ENCODE data around the gene PRRX2.

Gene PRRX2

GRCh38 chr9:129685220-129685932, 19.9 kb downstream of the PRRX2 start:
- in situ Hi-C loops (cut with HindIII; ENCODE audit: low pct_ligation_motif_present, low sequenced_read_pairs) = no loop called here
- no peak overlapping the region for H3K27ac ChIP-seq
- H3K36me3 ChIP-seq (replicated peaks) = no peaks in the 10 kb centered on the region
- H3K4me3 ChIP-seq (ENCODE audit: low read depth, low read length) = no peak overlapping the region
- no peak for TF ChIP-seq CTCF (IDR thresholded peaks at IDR 0.05; ENCODE audit: low read depth, low read length, missing control alignments)
- no peaks in the 10 kb centered on the region for H3K27me3 ChIP-seq (replicated peaks)
- no peak for DNase-seq

GRCh38 chr9:129685933-129686259, 20.4 kb downstream of the PRRX2 start:
- DNase-seq = no peak
- in situ Hi-C loops (cut with HindIII; ENCODE audit: low pct_ligation_motif_present, low sequenced_read_pairs) = no loop called here
- no peaks in the 10 kb centered on the region for H3K27me3 ChIP-seq (replicated peaks)

GRCh38 chr9:129686736-129687135, 21.3 kb downstream of the PRRX2 start:
- Histone ChIP-seq H3K27me3 (replicated peaks) (no peaks in the 10 kb centered on the region), H3K4me3 (ENCODE audit: low read depth, low read length) (no peak overlapping the region), H3K27ac (no peak overlapping the region), H3K36me3 (replicated peaks) (no peaks in the 10 kb centered on the region)
- TF ChIP-seq CTCF (IDR thresholded peaks at IDR 0.05; ENCODE audit: low read depth, low read length, missing control alignments) = no peak
- in situ Hi-C loops (cut with HindIII; ENCODE audit: low pct_ligation_motif_present, low sequenced_read_pairs) = no loop called here
- DNase-seq = no peak

More at GRCh38 chr9:129685933-129686259, 20.4 kb downstream of the PRRX2 start:
- Histone ChIP-seq H3K36me3 (replicated peaks) (no peaks in the 10 kb centered on the region), H3K4me3 (ENCODE audit: low read depth, low read length) (no peak overlapping the region), H3K27ac (no peak overlapping the region)
- no peak for TF ChIP-seq CTCF (IDR thresholded peaks at IDR 0.05; ENCODE audit: low read depth, low read length, missing control alignments)

GRCh38 chr9:129687391-129687790, 21.9 kb downstream of the PRRX2 start:
- no peak overlapping the region for H3K4me3 ChIP-seq (ENCODE audit: low read depth, low read length)
- H3K27me3 ChIP-seq (replicated peaks) = no peaks in the 10 kb centered on the region
- no peak overlapping the region for H3K27ac ChIP-seq
- no peak for DNase-seq
- H3K36me3 ChIP-seq (replicated peaks) = no peaks in the 10 kb centered on the region
- TF ChIP-seq CTCF (IDR thresholded peaks at IDR 0.05; ENCODE audit: low read depth, low read length, missing control alignments) = no peak
- in situ Hi-C loops (cut with HindIII; ENCODE audit: low pct_ligation_motif_present, low sequenced_read_pairs) = no loop called here

GRCh38 chr9:129688285-129689043, 23.0 kb downstream of the PRRX2 start:
- DNase-seq = no peak
- Histone ChIP-seq H3K4me3 (ENCODE audit: low read depth, low read length) (no peak overlapping the region), H3K27ac (no peak overlapping the region), H3K36me3 (replicated peaks) (no peaks in the 10 kb centered on the region), H3K27me3 (replicated peaks) (no peaks in the 10 kb centered on the region)
- no peak for TF ChIP-seq CTCF (IDR thresholded peaks at IDR 0.05; ENCODE audit: low read depth, low read length, missing control alignments)
- in situ Hi-C loops (cut with HindIII; ENCODE audit: low pct_ligation_motif_present, low sequenced_read_pairs) = no loop called here

Measured in brain microvascular endothelial cell (primary cell).